Measurements from ENCODE around the gene AP5S1. TPM values are rescaled to one million over a fixed set of nuclear protein-coding genes. Genes with fewer than 3 reads are reported as not detected.
"Not testable (repeated sequence)": the region's sequence is repeated elsewhere in the genome, so short reads cannot be mapped to it uniquely, and the experiment has no call there.

AP5S1 gene
- total RNA-seq, 1 donor from 2014 or later, result 13.4 TPM

DNA sequence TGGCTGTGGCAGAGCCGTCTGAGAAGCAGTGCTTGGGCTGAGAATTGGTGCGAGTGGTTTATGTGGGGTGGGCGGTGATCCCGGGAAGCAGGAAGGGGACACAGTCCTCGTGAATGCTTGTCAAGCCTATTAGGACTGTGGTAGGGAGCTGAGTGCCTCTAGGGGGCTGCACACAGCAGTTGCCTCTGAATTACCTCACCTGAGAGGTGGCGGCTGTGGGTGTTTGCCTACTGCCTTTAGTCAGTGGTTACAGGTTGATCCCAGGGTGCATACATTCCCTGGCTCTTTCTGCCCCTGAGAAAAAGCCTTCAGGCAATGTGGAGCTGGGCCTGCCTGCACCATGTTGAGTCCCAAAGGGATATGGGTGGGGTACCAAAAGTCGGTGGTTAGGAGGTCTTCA is 5.2 kb downstream of the AP5S1 start:
- peaks cover 21% of the 10 kb centered on the region for H3K4me1 Mint-ChIP-seq
- TF ChIP-seq, protein P1, sequence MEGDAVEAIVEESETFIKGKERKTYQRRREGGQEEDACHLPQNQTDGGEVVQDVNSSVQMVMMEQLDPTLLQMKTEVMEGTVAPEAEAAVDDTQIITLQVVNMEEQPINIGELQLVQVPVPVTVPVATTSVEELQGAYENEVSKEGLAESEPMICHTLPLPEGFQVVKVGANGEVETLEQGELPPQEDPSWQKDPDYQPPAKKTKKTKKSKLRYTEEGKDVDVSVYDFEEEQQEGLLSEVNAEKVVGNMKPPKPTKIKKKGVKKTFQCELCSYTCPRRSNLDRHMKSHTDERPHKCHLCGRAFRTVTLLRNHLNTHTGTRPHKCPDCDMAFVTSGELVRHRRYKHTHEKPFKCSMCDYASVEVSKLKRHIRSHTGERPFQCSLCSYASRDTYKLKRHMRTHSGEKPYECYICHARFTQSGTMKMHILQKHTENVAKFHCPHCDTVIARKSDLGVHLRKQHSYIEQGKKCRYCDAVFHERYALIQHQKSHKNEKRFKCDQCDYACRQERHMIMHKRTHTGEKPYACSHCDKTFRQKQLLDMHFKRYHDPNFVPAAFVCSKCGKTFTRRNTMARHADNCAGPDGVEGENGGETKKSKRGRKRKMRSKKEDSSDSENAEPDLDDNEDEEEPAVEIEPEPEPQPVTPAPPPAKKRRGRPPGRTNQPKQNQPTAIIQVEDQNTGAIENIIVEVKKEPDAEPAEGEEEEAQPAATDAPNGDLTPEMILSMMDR (IDR thresholded peaks at IDR 0.05), result no peak
- H3K9me3 Mint-ChIP-seq, result no peaks in the 10 kb centered on the region
- H3K27me3 Mint-ChIP-seq, result no peaks in the 10 kb centered on the region
- intact Hi-C loops (cut with micrococcal nuclease), result no loop called here
- H3K27ac Mint-ChIP-seq, result no peak overlapping the region
- no peak overlapping the region for H3K4me3 Mint-ChIP-seq
- DNase-seq (no peak), ATAC-seq (ENCODE audit: low read depth) (no peak)
- ChIA-PET POLR2A (no interaction called here), CTCF (no interaction called here)
- peaks cover 55% of the 10 kb centered on the region for H3K36me3 Mint-ChIP-seq (ENCODE audit: low read depth)

DNA sequence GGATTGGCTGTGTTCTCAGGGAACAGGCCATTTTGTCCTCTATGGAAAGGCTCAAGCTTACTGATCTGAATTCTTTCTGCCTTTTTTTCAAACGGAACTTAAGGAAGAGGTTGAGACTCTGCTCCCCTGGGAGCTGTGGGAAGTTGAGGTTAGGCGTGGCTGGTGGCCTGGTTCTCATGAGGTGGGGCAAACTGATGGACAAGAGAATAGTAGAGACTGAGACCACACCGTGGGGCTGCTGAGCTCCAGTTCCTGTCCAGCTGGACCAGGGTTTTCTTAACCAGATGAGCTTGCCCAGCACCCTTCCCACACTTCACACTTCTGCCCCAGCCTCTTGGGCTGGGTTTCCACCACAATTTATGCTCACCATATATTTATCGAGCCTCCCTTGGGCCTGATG is 6.1 kb downstream of the AP5S1 start:
- Mint-ChIP-seq H3K27me3 (no peaks in the 10 kb centered on the region), H3K4me1 (peaks cover 14% of the 10 kb centered on the region), H3K27ac (no peak overlapping the region), H3K36me3 (ENCODE audit: low read depth) (peaks cover 55% of the 10 kb centered on the region), H3K4me3 (no peak overlapping the region), H3K9me3 (no peaks in the 10 kb centered on the region)
- CTCF ChIA-PET, result no interaction called here
- POLR2A ChIA-PET, result interaction anchor here (0.6 kb wide), 1 partner anchor 25 kb away, joined by 3 read pairs; no protein-coding TSS in a partner anchor
- TF ChIP-seq, protein P1 (IDR thresholded peaks at IDR 0.05), result no peak
- DNase-seq (no peak), ATAC-seq (ENCODE audit: low read depth) (no peak)
- intact Hi-C loops (cut with micrococcal nuclease), result no loop called here

DNA sequence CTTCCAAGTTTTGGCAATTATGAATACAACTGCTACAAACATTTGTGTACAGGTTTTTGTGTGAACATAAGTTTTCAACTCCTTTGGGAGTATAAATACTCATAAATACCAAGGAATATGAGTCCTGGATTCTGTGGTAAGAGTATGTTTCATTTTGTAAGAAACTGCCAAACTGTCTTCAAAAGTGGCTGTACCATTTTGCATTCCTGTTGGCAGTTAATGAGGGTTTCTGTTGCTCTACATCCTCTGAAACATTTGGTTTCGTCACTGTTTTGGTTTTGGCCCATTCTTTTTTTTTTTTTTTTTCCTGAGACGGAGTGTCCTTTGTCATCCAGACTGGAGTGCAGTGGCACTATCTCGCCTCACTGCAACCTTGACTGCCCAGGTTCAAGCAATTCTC is 8.5 kb downstream of the AP5S1 start:
- H3K27ac Mint-ChIP-seq, result no peak overlapping the region
- H3K4me1 Mint-ChIP-seq, result peaks cover 9% of the 10 kb centered on the region
- peaks cover 39% of the 10 kb centered on the region for H3K36me3 Mint-ChIP-seq (ENCODE audit: low read depth)
- H3K9me3 Mint-ChIP-seq, result no peaks in the 10 kb centered on the region
- no peak overlapping the region for H3K4me3 Mint-ChIP-seq
- DNase-seq, result no peak
- no peaks in the 10 kb centered on the region for H3K27me3 Mint-ChIP-seq
- CTCF ChIA-PET, result no interaction called here
- intact Hi-C loops (cut with micrococcal nuclease), result no loop called here
- POLR2A ChIA-PET, result no interaction called here
- no peak for ATAC-seq (ENCODE audit: low read depth)
- TF ChIP-seq, protein P1 (IDR thresholded peaks at IDR 0.05), result no peak

DNA sequence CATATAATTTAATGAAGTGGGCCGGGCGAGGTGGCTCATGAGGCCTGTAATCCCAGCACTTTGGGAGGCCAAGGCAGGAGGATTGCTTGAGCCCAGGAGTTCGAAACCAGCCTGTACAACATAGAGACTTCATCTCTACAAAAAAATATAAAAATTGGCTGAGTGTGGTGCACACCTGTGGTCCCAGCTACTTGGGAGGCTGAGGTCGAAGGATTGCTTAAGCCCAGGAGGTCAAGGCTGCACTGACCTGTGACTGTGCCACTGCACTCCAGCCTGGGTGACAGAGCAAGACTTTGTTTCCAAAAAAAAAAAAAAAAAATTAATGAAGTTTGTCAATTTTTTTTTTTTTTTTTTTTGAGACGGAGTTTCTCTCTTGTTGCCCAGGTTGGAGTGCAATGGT is 9.5 kb downstream of the AP5S1 start:
- H3K27ac Mint-ChIP-seq; H3K4me3 Mint-ChIP-seq; H3K27me3 Mint-ChIP-seq; POLR2A ChIA-PET; ATAC-seq (ENCODE audit: low read depth); DNase-seq; CTCF ChIA-PET; H3K4me1 Mint-ChIP-seq; intact Hi-C loops (cut with micrococcal nuclease); H3K9me3 Mint-ChIP-seq: not testable (repeated sequence)
- H3K36me3 Mint-ChIP-seq (ENCODE audit: low read depth), result peaks cover 29% of the 10 kb centered on the region

DNA sequence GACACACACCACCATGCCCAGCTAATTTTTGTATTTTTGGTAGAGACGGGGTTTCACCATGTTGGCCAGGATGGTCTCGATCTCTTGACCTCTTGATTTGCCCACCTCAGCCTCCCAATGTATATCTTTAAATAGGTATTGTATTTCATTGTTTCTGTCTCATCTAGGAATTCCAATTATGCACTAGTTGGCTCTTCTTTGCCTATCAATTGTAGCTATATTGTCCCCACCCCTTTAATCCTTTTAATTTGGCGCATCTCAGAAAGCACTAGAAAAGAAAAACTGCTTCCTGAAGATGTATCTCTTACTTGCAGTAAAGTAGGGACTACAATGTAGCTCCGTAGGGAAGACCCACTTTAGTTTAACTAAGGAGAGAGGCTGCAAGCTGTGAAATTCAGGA is 15.8 kb downstream of the AP5S1 start:
- Mint-ChIP-seq H3K27ac (no peak overlapping the region), H3K4me1 (no peaks in the 10 kb centered on the region), H3K36me3 (ENCODE audit: low read depth) (peaks cover 3% of the 10 kb centered on the region), H3K9me3 (no peaks in the 10 kb centered on the region), H3K4me3 (no peak overlapping the region), H3K27me3 (no peaks in the 10 kb centered on the region)
- DNase-seq (no peak), ATAC-seq (ENCODE audit: low read depth) (no peak)
- ChIA-PET CTCF (no interaction called here), POLR2A (no interaction called here)
- intact Hi-C loops (cut with micrococcal nuclease), result no loop called here
- TF ChIP-seq, protein P1 (IDR thresholded peaks at IDR 0.05), result no peak

DNA sequence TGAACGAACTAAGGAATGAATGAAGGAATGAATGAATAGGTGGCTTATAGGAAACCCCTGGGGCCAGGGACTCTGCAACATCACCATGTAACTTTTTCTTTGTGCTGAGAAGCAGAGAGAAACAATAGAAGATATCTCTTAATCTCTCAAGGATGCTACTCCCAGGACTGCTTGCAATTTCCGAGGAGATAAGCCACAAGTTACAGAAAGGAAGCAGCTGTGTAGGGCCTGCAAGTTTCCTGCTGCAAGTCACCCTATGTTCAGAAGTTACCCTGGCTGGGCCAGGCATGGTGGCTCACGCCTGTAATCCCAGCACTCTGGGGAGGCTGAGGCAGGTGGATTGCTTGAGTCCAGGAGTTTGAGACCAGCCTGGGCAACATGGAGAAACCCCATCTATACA is 19.0 kb downstream of the AP5S1 start:
- Mint-ChIP-seq H3K27me3 (no peaks in the 10 kb centered on the region), H3K4me1 (no peaks in the 10 kb centered on the region), H3K27ac (no peak overlapping the region), H3K9me3 (no peaks in the 10 kb centered on the region), H3K4me3 (no peak overlapping the region), H3K36me3 (ENCODE audit: low read depth) (peaks cover 3% of the 10 kb centered on the region)
- ChIA-PET POLR2A (interaction anchor here (0.6 kb wide), 1 partner anchor 9 kb away, joined by 3 read pairs; no protein-coding TSS in a partner anchor), CTCF (no interaction called here)
- intact Hi-C loops (cut with micrococcal nuclease), result no loop called here
- DNase-seq, result no peak
- TF ChIP-seq, protein P1 (IDR thresholded peaks at IDR 0.05), result no peak
- ATAC-seq (ENCODE audit: low read depth), result no peak

DNA sequence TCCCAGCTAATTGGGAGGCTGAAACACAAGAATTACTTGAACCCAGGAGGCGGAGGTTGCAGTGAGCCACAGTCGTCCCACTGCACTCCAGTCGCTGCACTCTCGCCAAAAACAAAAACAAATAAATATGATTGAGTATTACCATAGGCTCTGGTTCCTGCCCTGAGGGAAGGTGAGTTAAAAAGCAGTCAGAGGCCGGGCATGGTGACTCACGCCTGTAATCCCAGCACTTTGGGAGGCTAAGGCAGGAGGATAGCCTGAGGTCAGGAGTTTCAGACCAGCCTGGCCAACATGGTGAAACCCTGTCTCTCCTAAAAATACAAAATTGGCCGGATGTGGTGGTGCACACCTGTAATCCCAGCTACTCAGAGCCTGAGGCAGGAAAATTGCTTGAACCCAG is 19.9 kb downstream of the AP5S1 start:
- DNase-seq; H3K27ac Mint-ChIP-seq; H3K27me3 Mint-ChIP-seq; H3K4me3 Mint-ChIP-seq; H3K4me1 Mint-ChIP-seq; POLR2A ChIA-PET; CTCF ChIA-PET; H3K36me3 Mint-ChIP-seq (ENCODE audit: low read depth); H3K9me3 Mint-ChIP-seq; intact Hi-C loops (cut with micrococcal nuclease); ATAC-seq (ENCODE audit: low read depth): not testable (repeated sequence)
